Osteoblast (primary cell): ENCODE results near the gene ARL10. TPM values are rescaled to one million over a fixed set of nuclear protein-coding genes. Genes with fewer than 3 reads are reported as not detected.

ENCODE experiments used
- DNase-seq: peaks from one replicate; pipeline ENCODE4 v3.0.0; 2011; ENCODE audit warnings: low spot score, mixed read lengths; ENCODE audit not compliant: insufficient read length; ENCODE audit errors: missing footprints
- H2AFZ ChIP-seq: 2 replicates; pipeline ENCODE4 v1.6.0; 2011; ENCODE audit warnings: mild to moderate bottlenecking, low read length
- H3K27ac ChIP-seq: 2 replicates; pipeline ENCODE4 v1.5.1; 2011; ENCODE audit warnings: mild to moderate bottlenecking, low read depth, low read length, moderate library complexity
- H3K27me3 ChIP-seq: 2 replicates; pipeline ENCODE4 v1.6.0; 2012; ENCODE audit warnings: mild to moderate bottlenecking, control low read depth, inconsistent platforms, low read length, moderate library complexity; ENCODE audit not compliant: insufficient read depth
- H3K36me3 ChIP-seq: 2 replicates; pipeline ENCODE4 v1.5.1; 2011; ENCODE audit warnings: mild to moderate bottlenecking, low read length, control low read depth, moderate library complexity; ENCODE audit not compliant: insufficient read depth
- H3K4me1 ChIP-seq: 2 replicates; pipeline ENCODE4 v1.5.1; 2011; ENCODE audit warnings: mild to moderate bottlenecking, low read length, control low read depth, moderate library complexity; ENCODE audit not compliant: insufficient read depth
- H3K4me2 ChIP-seq: 2 replicates; pipeline ENCODE4 v1.6.0; 2011; ENCODE audit warnings: mild to moderate bottlenecking, low read length; ENCODE audit not compliant: insufficient read depth
- H3K4me3 ChIP-seq: fragments of 200-600 bp; sonication (generic); 3 replicates; pipeline ENCODE4 v1.5.1; 2012; ENCODE audit warnings: mild to moderate bottlenecking, low read length, inconsistent platforms; ENCODE audit not compliant: insufficient read depth
- H3K79me2 ChIP-seq: 2 replicates; pipeline ENCODE4 v1.6.0; 2012; ENCODE audit warnings: mild to moderate bottlenecking, low read length, control low read depth, inconsistent platforms; ENCODE audit not compliant: insufficient read depth
- H3K9me3 ChIP-seq: 2 replicates; pipeline ENCODE4 v1.5.1; 2011; ENCODE audit warnings: low read depth, low read length, control low read depth
- H4K20me1 ChIP-seq: 2 replicates; pipeline ENCODE4 v1.6.0; 2012; ENCODE audit warnings: mild to moderate bottlenecking, low read length, control low read depth; ENCODE audit not compliant: insufficient read depth
- CTCF ChIP-seq: IDR thresholded peaks from 2 replicates; pipeline ENCODE4 v1.5.1; 2011; ENCODE audit warnings: mild to moderate bottlenecking, low read depth, low read length, moderate library complexity; ENCODE audit errors: extremely low read depth
- total RNA-seq: library from RNA; depleted of rRNA; stranded (reverse); fragments of >200 nt; gene quantifications from 2 replicates; pipeline ENCODE4 v1.2.3, GENCODE V29; 2012

Gene ARL10
- total RNA-seq, 1 donor, result 14.1 TPM

GRCh38 chr5:176381979-176382378, 16.7 kb downstream of the ARL10 start:
- Histone ChIP-seq H3K4me3 (no peak overlapping the region), H2AFZ (no peak overlapping the region), H3K27ac (no peak overlapping the region), H3K4me1 (peaks cover 6% of the 10 kb centered on the region), H3K27me3 (no peaks in the 10 kb centered on the region), H3K4me2 (no peak overlapping the region), H4K20me1 (peaks cover 8% of the 10 kb centered on the region), H3K9me3 (no peaks in the 10 kb centered on the region), H3K79me2 (peaks cover 21% of the 10 kb centered on the region), H3K36me3 (peaks cover 40% of the 10 kb centered on the region)
- DNase-seq, result no peak
- no peak for TF ChIP-seq CTCF

GRCh38 chr5:176382721-176383120, 17.4 kb downstream of the ARL10 start:
- Histone ChIP-seq H3K27me3 (no peaks in the 10 kb centered on the region), H3K9me3 (no peaks in the 10 kb centered on the region), H3K4me1 (peaks cover 13% of the 10 kb centered on the region), H3K4me3 (no peak overlapping the region), H2AFZ (no peak overlapping the region), H3K79me2 (peaks cover 29% of the 10 kb centered on the region), H3K4me2 (no peak overlapping the region), H4K20me1 (peaks cover 13% of the 10 kb centered on the region), H3K36me3 (peaks cover 40% of the 10 kb centered on the region), H3K27ac (no peak overlapping the region)
- no peak for TF ChIP-seq CTCF
- no peak for DNase-seq

- TF ChIP-seq CTCF, result no peak
- DNase-seq, result no peak
- Histone ChIP-seq H3K36me3 (peaks cover 40% of the 10 kb centered on the region), H3K4me2 (no peak overlapping the region), H3K79me2 (peaks cover 35% of the 10 kb centered on the region), H3K27ac (no peak overlapping the region), H3K9me3 (no peaks in the 10 kb centered on the region), H3K4me1 (peaks cover 14% of the 10 kb centered on the region), H2AFZ (no peak overlapping the region), H3K27me3 (no peaks in the 10 kb centered on the region), H3K4me3 (no peak overlapping the region), H4K20me1 (peaks cover 13% of the 10 kb centered on the region)
These were observed 18.1 kb downstream of the ARL10 start for GRCh38 chr5:176383248-176383905.

- Histone ChIP-seq H3K79me2 (peaks cover 36% of the 10 kb centered on the region), H2AFZ (no peak overlapping the region), H4K20me1 (peaks cover 13% of the 10 kb centered on the region), H3K36me3 (peaks cover 40% of the 10 kb centered on the region), H3K27ac (no peak overlapping the region), H3K4me3 (no peak overlapping the region), H3K4me2 (no peak overlapping the region), H3K27me3 (no peaks in the 10 kb centered on the region), H3K4me1 (peaks cover 14% of the 10 kb centered on the region), H3K9me3 (no peaks in the 10 kb centered on the region)
- DNase-seq, result no peak
- no peak for TF ChIP-seq CTCF
These were observed 18.7 kb downstream of the ARL10 start for GRCh38 chr5:176383961-176384360.
